Measurements from ENCODE around the gene NFRKB. TPM values are rescaled to one million over a fixed set of nuclear protein-coding genes. Genes with fewer than 3 reads are reported as not detected.

The NFRKB gene
- total RNA-seq, 4 donors from 2014 or later: 18.6 to 45.7 (median 30.7) TPM

DNA sequence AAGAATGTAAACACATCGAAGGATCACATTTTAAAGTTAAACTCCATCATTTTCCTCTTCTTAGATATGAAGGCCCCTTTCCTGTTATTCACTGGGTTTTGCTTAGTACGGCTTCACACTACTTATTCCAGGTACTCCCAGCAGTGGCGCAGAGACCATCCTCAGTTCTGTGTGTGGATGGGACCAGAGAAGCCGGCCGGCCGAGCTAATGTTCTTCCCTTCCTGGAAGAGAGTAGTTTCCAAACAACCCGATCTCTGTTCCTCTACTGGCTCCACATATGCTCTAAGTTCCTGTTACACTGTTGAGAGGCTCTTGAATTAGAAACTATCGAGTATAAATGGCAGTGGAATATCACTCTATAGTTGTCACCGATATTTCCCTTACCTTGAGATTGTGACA is 684 bp upstream of the NFRKB start:
- Histone ChIP-seq H3K27ac (peak overlapping the region in 3 of 4 donors; percentile 44 to 93 (median 83)), H3K4me1 (peaks cover 0 to 22% (median 8%) of the 10 kb centered on the region in 4 donors), H3K36me3 (peaks cover 0 to 41% (median 0%) of the 10 kb centered on the region in 3 donors), H3K9me3 (no peaks in the 10 kb centered on the region), H3K27me3 (no peaks in the 10 kb centered on the region), H3K4me3 (peak overlapping the region; percentile 87 to 97 (median 91))
- TF ChIP-seq EP300 (IDR thresholded peaks at IDR 0.05): no peak
- TF ChIP-seq, protein P1, sequence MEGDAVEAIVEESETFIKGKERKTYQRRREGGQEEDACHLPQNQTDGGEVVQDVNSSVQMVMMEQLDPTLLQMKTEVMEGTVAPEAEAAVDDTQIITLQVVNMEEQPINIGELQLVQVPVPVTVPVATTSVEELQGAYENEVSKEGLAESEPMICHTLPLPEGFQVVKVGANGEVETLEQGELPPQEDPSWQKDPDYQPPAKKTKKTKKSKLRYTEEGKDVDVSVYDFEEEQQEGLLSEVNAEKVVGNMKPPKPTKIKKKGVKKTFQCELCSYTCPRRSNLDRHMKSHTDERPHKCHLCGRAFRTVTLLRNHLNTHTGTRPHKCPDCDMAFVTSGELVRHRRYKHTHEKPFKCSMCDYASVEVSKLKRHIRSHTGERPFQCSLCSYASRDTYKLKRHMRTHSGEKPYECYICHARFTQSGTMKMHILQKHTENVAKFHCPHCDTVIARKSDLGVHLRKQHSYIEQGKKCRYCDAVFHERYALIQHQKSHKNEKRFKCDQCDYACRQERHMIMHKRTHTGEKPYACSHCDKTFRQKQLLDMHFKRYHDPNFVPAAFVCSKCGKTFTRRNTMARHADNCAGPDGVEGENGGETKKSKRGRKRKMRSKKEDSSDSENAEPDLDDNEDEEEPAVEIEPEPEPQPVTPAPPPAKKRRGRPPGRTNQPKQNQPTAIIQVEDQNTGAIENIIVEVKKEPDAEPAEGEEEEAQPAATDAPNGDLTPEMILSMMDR (IDR thresholded peaks at IDR 0.05): no peak
- TF ChIP-seq POLR2A (IDR thresholded peaks at IDR 0.05): no peak
- DNase-seq (ENCODE audit: low spot score in 2 of 2): no peak
- 59 to 63% methylated on average over 9 of the region's 9 CpGs for WGBS, 2 donors

DNA sequence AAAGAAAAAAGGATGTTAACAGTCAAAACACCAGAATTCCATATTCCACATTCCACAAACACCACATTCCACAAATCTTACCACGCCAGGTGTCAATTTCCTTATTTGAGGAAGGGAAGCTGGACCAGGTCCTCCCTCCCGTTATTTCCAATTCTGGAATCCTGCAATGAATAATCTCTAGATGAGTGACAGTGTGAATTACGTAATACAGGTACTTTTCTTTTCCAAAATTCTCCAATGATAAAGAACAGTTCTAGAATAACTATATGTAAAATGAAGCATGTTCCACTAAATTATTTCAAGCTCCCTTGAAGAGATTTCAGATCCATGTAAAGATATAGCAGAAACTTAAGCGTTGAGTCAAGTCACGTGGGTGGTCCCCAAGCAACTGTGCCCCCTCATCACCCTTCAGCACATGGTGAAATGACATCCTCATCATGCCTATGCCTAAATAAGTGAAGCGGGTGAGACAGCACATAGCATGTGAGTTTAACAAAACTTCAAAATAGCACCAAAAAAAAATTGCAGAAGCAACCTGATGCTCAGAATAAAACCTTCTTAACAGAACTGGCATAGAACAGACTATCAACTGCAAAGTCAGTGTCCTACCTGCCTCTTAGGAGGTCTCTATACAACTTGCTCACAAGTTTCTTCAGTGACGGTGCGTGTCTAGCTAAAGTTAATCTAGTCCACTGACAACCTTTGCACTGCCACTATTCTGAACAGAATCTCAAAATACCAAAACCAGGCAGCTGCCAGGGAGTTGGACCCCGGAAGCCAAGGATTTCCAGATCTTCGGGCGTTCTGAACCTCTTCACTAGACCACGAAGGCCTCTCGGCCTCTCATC is 876 bp downstream of the NFRKB start:
- 21 to 23% methylated on average over 13 of the region's 13 CpGs for WGBS, 2 donors
- no peak for DNase-seq (ENCODE audit: low spot score in 2 of 2)
- H3K36me3 ChIP-seq: peaks cover 0 to 49% (median 0%) of the 10 kb centered on the region in 3 donors
- no peaks in the 10 kb centered on the region for H3K9me3 ChIP-seq
- peak overlapping the region; percentile 72 to 93 (median 82) for H3K27ac ChIP-seq
- peak overlapping the region; percentile 87 to 97 (median 91) for H3K4me3 ChIP-seq
- TF ChIP-seq EP300 (IDR thresholded peaks at IDR 0.05): no peak
- TF ChIP-seq, protein P1 (IDR thresholded peaks at IDR 0.05): no peak
- TF ChIP-seq POLR2A (IDR thresholded peaks at IDR 0.05): no peak
- H3K27me3 ChIP-seq: no peaks in the 10 kb centered on the region
- peaks cover 0 to 22% (median 8%) of the 10 kb centered on the region in 4 donors for H3K4me1 ChIP-seq

DNA sequence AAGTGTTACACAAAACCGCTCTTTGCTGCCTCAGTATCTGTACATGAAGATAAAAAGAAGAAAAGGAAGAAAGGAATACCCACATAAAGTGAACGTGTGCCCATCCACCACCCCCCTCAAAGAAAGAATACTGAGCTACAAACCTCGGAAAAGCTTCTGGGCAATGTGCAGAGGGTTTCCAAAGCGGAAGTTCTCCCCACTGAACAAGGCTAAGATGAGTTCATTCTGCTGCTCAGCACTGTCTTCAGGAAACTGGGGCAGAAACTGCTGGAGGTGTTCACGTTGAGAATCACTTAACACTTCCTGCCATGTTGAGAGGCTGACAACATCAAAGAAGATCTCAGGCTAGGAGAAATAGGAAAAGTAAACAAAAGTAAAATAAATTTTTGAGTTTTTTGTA is 6.9 kb downstream of the NFRKB start:
- H3K36me3 ChIP-seq: peaks cover 4 to 97% (median 31%) of the 10 kb centered on the region in 3 donors
- no peak overlapping the region for H3K4me3 ChIP-seq
- TF ChIP-seq POLR2A (IDR thresholded peaks at IDR 0.05): no peak
- TF ChIP-seq, protein P1 (IDR thresholded peaks at IDR 0.05): no peak
- no peak for TF ChIP-seq EP300 (IDR thresholded peaks at IDR 0.05)
- no peak for DNase-seq (ENCODE audit: low spot score in 2 of 2)
- H3K27me3 ChIP-seq: no peaks in the 10 kb centered on the region
- peaks cover 0 to 3% (median 0%) of the 10 kb centered on the region in 4 donors for H3K4me1 ChIP-seq
- no peak overlapping the region for H3K27ac ChIP-seq
- 87 to 88% methylated on average over 5 of the region's 5 CpGs for WGBS, 2 donors
- no peaks in the 10 kb centered on the region for H3K9me3 ChIP-seq

DNA sequence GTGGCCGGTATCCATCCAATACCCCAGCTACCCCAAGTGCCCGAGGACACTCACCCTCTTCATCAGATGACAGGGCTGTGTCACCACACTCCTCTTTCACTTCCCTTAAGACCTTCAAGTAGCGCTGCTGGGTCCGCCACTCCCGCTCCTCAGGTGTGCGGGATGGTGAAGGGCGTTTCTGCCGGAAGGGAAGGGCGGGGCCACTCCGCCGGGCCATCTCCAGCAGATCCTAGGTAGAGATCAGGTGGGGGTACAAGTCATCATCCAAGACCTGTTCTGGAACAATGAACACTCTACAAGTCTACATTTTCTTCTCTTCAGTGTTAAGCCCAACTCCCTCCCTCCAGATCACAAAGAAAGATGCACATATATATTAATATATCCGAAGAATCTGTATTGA is 10.0 kb downstream of the NFRKB start:
- no peak for DNase-seq (ENCODE audit: low spot score in 2 of 2)
- peaks cover 4 to 100% (median 52%) of the 10 kb centered on the region in 3 donors for H3K36me3 ChIP-seq
- no peaks in the 10 kb centered on the region for H3K27me3 ChIP-seq
- no peaks in the 10 kb centered on the region for H3K9me3 ChIP-seq
- H3K4me1 ChIP-seq: no peaks in the 10 kb centered on the region
- H3K4me3 ChIP-seq: no peak overlapping the region
- no peak for TF ChIP-seq POLR2A (IDR thresholded peaks at IDR 0.05)
- TF ChIP-seq, protein P1 (IDR thresholded peaks at IDR 0.05): no peak
- TF ChIP-seq EP300 (IDR thresholded peaks at IDR 0.05): no peak
- no peak overlapping the region for H3K27ac ChIP-seq
- WGBS, 2 donors: 96 to 97% methylated on average over 12 of the region's 12 CpGs

DNA sequence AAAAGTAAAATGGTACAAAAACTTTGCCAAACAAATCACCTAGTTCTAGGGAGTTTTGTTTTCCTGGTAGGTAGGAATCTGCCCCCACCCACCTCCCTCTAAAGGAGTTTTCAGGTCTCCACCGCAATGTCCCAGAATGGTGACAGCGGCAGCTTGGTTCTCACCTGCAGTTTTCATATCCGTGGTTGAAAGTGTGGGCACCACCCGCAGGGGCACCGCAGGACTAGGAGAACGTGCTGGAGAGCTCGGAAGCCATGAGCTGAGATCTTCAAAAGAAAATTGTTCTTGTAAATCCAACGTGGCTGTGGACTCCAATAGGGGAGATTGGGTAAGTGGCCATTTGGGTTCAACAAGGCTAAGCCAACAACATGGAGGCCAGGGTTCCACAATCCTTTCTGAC is 10.8 kb downstream of the NFRKB start:
- Histone ChIP-seq H3K9me3 (no peaks in the 10 kb centered on the region), H3K27ac (no peak overlapping the region), H3K4me3 (no peak overlapping the region), H3K36me3 (peaks cover 4 to 100% (median 60%) of the 10 kb centered on the region in 3 donors), H3K4me1 (no peaks in the 10 kb centered on the region), H3K27me3 (no peaks in the 10 kb centered on the region)
- DNase-seq (ENCODE audit: low spot score in 2 of 2): no peak
- 88 to 95% methylated on average over 8 of the region's 8 CpGs for WGBS, 2 donors
- TF ChIP-seq EP300 (IDR thresholded peaks at IDR 0.05): no peak

All from tibial nerve (tissue), 4 donors.